A549 (cell line): ENCODE data around the gene SP1. TPM values are rescaled to one million over a fixed set of nuclear protein-coding genes. Genes with fewer than 3 reads are reported as not detected.

Experiments
- ATAC-seq, 2 experiments: fragments of 200-7000 bp in 1 of 2; fragments of >200 bp in 1 of 2; cut with Nextera tagmentation in 1 of 2; cut with Tn5 transposase in 1 of 2; 3 replicates each; pipeline versions ENCODE4 v1.8.0 to v1.9.1; 2018 to 2020; ENCODE audit warnings: mild to moderate bottlenecking in 1 of 2, moderate library complexity in 1 of 2
- CTCF ChIA-PET: fragments of 300-600 bp; sonication (Branson Sonifier 250); formaldehyde crosslinking; extraction: SDS; loops from one replicate; lab custom pipeline; 2021; ENCODE audit warnings: antibody characterized with exemption, inconsistent platforms; lab: Yijun Ruan, JAX
- POLR2A ChIA-PET: fragments of 350-600 bp; formaldehyde crosslinking; extraction: SDS; loops from one replicate; lab custom pipeline; 2021; ENCODE audit warnings: antibody characterized with exemption, inconsistent platforms; lab: Yijun Ruan, JAX
- DNase-seq, 2 experiments: peaks; one replicate each; pipeline versions ENCODE4 v3.0.0 to v3.0.0-alpha.2; 2011 to 2016; ENCODE audit warnings: low read depth in 1 of 2, low spot score in 1 of 2
- FAIRE-seq: peaks from 2 replicates; lab custom pipeline; 2011; peaks lifted over from hg19 to GRCh38; lab: Jason Lieb, UNC
- H3K27ac ChIP-seq, 2 experiments: fragments of >200 bp; sonication (Bioruptor Twin); formaldehyde crosslinking; 3 replicates each; pipeline ENCODE4 v1.5.1; 2016 to 2017
- H3K4me1 ChIP-seq: fragments of >200 bp; sonication (Bioruptor Twin); formaldehyde crosslinking; 3 replicates; pipeline ENCODE4 v1.6.1; 2016
- H3K4me2 ChIP-seq: fragments of >200 bp; sonication (Bioruptor Twin); formaldehyde crosslinking; 3 replicates; pipeline ENCODE4 v1.6.1; 2016
- H3K4me3 ChIP-seq: fragments of >200 bp; sonication (Bioruptor Twin); formaldehyde crosslinking; 3 replicates; pipeline ENCODE4 v1.5.1; 2016
- H3K9me3 ChIP-seq: fragments of >200 bp; sonication (Bioruptor Twin); formaldehyde crosslinking; 3 replicates; pipeline ENCODE4 v1.6.1; 2016
- BCL3 ChIP-seq: fragments of >200 bp; sonication (Bioruptor Twin); formaldehyde crosslinking; IDR thresholded peaks from 3 replicates; pipeline ENCODE4 v1.6.1; 2016
- CTCF ChIP-seq: fragments of >200 bp; sonication (Bioruptor Twin); formaldehyde crosslinking; IDR thresholded peaks from 3 replicates; pipeline ENCODE4 v1.5.1; 2016
- EHMT2 ChIP-seq: fragments of 200-600 bp; sonication (generic); IDR thresholded peaks from 2 replicates; pipeline ENCODE4 v1.6.1; 2016; ENCODE audit warnings: antibody characterized with exemption, low read depth, mild to moderate bottlenecking, moderate library complexity
- EP300 ChIP-seq, 2 experiments: fragments of >200 bp; sonication (Bioruptor Twin); formaldehyde crosslinking; IDR thresholded peaks; 2 replicates in 1 of 2; 3 replicates in 1 of 2; pipeline ENCODE4 v1.6.1; 2016 to 2017
- FOSB ChIP-seq: fragments of 250-450 bp; sonication (Bioruptor Pico); IDR thresholded peaks from 2 replicates; pipeline ENCODE4 v1.5.0; 2020; ENCODE audit warnings: mild to moderate bottlenecking, moderate library complexity
- FOSL2 ChIP-seq, 2 experiments: fragments of 450-650 bp in 1 of 2; fragments of >200 bp in 1 of 2; sonication (Bioruptor Twin) in 1 of 2; formaldehyde crosslinking; IDR thresholded peaks; 2 replicates each; pipeline versions ENCODE4 v1.5.0 to v1.6.1; 2016 to 2020; ENCODE audit warnings: mild to moderate bottlenecking in 1 of 2, moderate library complexity in 1 of 2
- HDAC2 ChIP-seq: fragments of 200-600 bp; sonication (generic); IDR thresholded peaks from 2 replicates; pipeline ENCODE4 v1.6.1; 2016
- HEYL ChIP-seq: fragments of 250-450 bp; sonication (Bioruptor Pico); IDR thresholded peaks from 2 replicates; pipeline ENCODE4 v1.8.0; 2021; ENCODE audit warnings: mild to moderate bottlenecking, moderate library complexity
- KDM1A ChIP-seq: fragments of 200-600 bp; sonication (generic); IDR thresholded peaks from 2 replicates; pipeline ENCODE4 v1.6.1; 2016; ENCODE audit warnings: low read depth, mild to moderate bottlenecking
- MAFK ChIP-seq: fragments of 450-650 bp; IDR thresholded peaks from 2 replicates; pipeline ENCODE4 v1.6.1; 2014; ENCODE audit not compliant: partially characterized antibody
- MAZ ChIP-seq: fragments of 150-350 bp; IDR thresholded peaks from 2 replicates; pipeline ENCODE4 v1.6.1; 2014; ENCODE audit warnings: antibody characterized with exemption, low read depth, low read length, borderline replicate concordance
- NFE2L2 ChIP-seq: fragments of 150-350 bp; conservative IDR thresholded peaks from 2 replicates; pipeline ENCODE4 v1.6.1; 2014; ENCODE audit warnings: low read length
- NR3C1 ChIP-seq: fragments of >200 bp; sonication (Bioruptor Twin); formaldehyde crosslinking; IDR thresholded peaks from 3 replicates; pipeline ENCODE4 v1.6.1; 2017
- POLR2A ChIP-seq: IDR thresholded peaks from 2 replicates; pipeline ENCODE4 v1.6.1; 2012; ENCODE audit warnings: mild to moderate bottlenecking, low read length
- RAD21 ChIP-seq, 2 experiments: fragments of >200 bp in 1 of 2; sonication (Bioruptor Twin) in 1 of 2; formaldehyde crosslinking in 1 of 2; IDR thresholded peaks in 1 of 2; conservative IDR thresholded peaks in 1 of 2; 2 replicates in 1 of 2; 3 replicates in 1 of 2; pipeline ENCODE4 v1.6.1; 2012 to 2018; ENCODE audit warnings: inconsistent platforms in 1 of 2
- RFX5 ChIP-seq: fragments of 450-650 bp; IDR thresholded peaks from 2 replicates; pipeline ENCODE4 v1.7.1; 2014; ENCODE audit warnings: antibody characterized with exemption, mild to moderate bottlenecking, moderate library complexity
- SREBF2 ChIP-seq: fragments of 450-650 bp; IDR thresholded peaks from 2 replicates; pipeline ENCODE4 v1.6.1; 2014; ENCODE audit warnings: mild to moderate bottlenecking, moderate library complexity
- TFCP2L1 ChIP-seq: fragments of 250-450 bp; sonication (Bioruptor Pico); IDR thresholded peaks from 2 replicates; pipeline ENCODE4 v1.5.0; 2021; ENCODE audit warnings: mild to moderate bottlenecking
- ZC3H11A ChIP-seq: fragments of 450-650 bp; IDR thresholded peaks from 2 replicates; pipeline ENCODE4 v1.6.1; 2014; ENCODE audit warnings: antibody characterized with exemption, mild to moderate bottlenecking
- ZSCAN20 ChIP-seq: fragments of 250-450 bp; sonication (Bioruptor Pico); IDR thresholded peaks from 2 replicates; pipeline ENCODE4 v1.8.0; 2022; ENCODE audit warnings: mild to moderate bottlenecking, moderate library complexity
- WGBS: methylation state at CpG from one replicate; pipeline ENCODE4 v1.1.6; 2017; ENCODE audit errors: missing lambda C conversion rate; 5-methylcytosine and 5-hydroxymethylcytosine counted together
- polyA plus RNA-seq, 4 experiments: library from polyadenylated mRNA; depleted of rRNA in 3 of 4; stranded (reverse); fragments of >200 nt; fragmentation: RNase III in 1 of 4; extraction: RNeasy Plus Mini Kit Qiagen cat#74134 plus additional on column Dnase treatment in 1 of 4; gene quantifications; 2 replicates in 3 of 4; 3 replicates in 1 of 4; pipeline ENCODE4 v1.2.3, GENCODE V29; 2011 to 2017
- TF ChIP-seq, protein P1 (sequence below): fragments of 150-350 bp; IDR thresholded peaks from 2 replicates; pipeline ENCODE4 v1.6.1; 2014; ENCODE audit warnings: low read depth, mild to moderate bottlenecking, low read length
- TF ChIP-seq, protein P2 (sequence below): IDR thresholded peaks from 2 replicates; pipeline ENCODE4 v1.6.1; 2012
- TF ChIP-seq, protein P3 (sequence below): fragments of >200 bp; sonication (Bioruptor Twin); formaldehyde crosslinking; IDR thresholded peaks from 2 replicates; pipeline ENCODE4 v1.6.1; 2016
- TF ChIP-seq, protein P4 (sequence below): fragments of 250-450 bp; sonication (Bioruptor Pico); IDR thresholded peaks from 2 replicates; pipeline ENCODE4 v1.5.0; 2021; ENCODE audit warnings: mild to moderate bottlenecking, moderate library complexity, borderline replicate concordance

Gene SP1
- polyA plus RNA-seq, 2 of the 4 experiments (the other 2 are of a cell fraction): 24.2 to 53.2 TPM

GRCh38 chr12:53352331-53353256 is 27.4 kb upstream of the SP1 start (continued):
- TF ChIP-seq FOSB (CRISPR knock-in tag) (no peak), POLR2A (no peak)

GRCh38 chr12:53353257-53353655 is 26.7 kb upstream of the SP1 start:
- DNase-seq (no peak), FAIRE-seq (no peak), ATAC-seq (peak in 1 of 2 experiments; percentile 41; a peak in 3 of 6 replicates)
- Histone ChIP-seq H3K9me3 (no peaks in the 10 kb centered on the region), H3K4me2 (peak overlapping the region; percentile 25; the same call in 1 of the 3 replicates), H3K27ac (peak overlapping the region in 1 of 2 experiments; percentile 63; a peak in 3 of 6 replicates), H3K4me3 (no peak overlapping the region), H3K4me1 (peaks cover 6% of the 10 kb centered on the region)
- 79% methylated on average over 5 of the region's 5 CpGs for WGBS
- CTCF ChIA-PET: interaction anchor here (0.5 to 20.8 kb wide), 22 partner anchors 9 to 157 kb away, joined by 3 to 638 read pairs (median 16); partner anchors contain the start of genes AAAS, AMHR2, PRR13 and SP1
- no peak for TF ChIP-seq MAZ
- TF ChIP-seq, protein P1, sequence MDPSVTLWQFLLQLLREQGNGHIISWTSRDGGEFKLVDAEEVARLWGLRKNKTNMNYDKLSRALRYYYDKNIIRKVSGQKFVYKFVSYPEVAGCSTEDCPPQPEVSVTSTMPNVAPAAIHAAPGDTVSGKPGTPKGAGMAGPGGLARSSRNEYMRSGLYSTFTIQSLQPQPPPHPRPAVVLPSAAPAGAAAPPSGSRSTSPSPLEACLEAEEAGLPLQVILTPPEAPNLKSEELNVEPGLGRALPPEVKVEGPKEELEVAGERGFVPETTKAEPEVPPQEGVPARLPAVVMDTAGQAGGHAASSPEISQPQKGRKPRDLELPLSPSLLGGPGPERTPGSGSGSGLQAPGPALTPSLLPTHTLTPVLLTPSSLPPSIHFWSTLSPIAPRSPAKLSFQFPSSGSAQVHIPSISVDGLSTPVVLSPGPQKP: no peak
- no peak for TF ChIP-seq TFCP2L1 (CRISPR knock-in tag)
- no peak for TF ChIP-seq EP300 (IDR thresholded peaks at IDR 0.05)
- TF ChIP-seq ZSCAN20 (CRISPR knock-in tag): no peak
- TF ChIP-seq ZC3H11A: no peak
- TF ChIP-seq FOSL2 (IDR thresholded peaks at IDR 0.05): no peak
- TF ChIP-seq FOSL2 (CRISPR knock-in tag; IDR thresholded peaks at IDR 0.05): no peak
- TF ChIP-seq KDM1A: no peak
- no peak for TF ChIP-seq HDAC2
- TF ChIP-seq HEYL (CRISPR knock-in tag): no peak
- POLR2A ChIA-PET: interaction anchor here (1.6 to 2.1 kb wide), 2 partner anchors 26 to 68 kb away, joined by 12 to 16 read pairs; partner anchors contain the start of gene SP1

GRCh38 chr12:53355121-53355520 is 24.9 kb upstream of the SP1 start:
- Histone ChIP-seq H3K4me1 (peaks cover 6% of the 10 kb centered on the region), H3K4me2 (no peak overlapping the region), H3K4me3 (no peak overlapping the region), H3K9me3 (no peaks in the 10 kb centered on the region), H3K27ac (peak overlapping the region in 1 of 2 experiments; percentile 57; a peak in 2 of 6 replicates)
- FAIRE-seq (no peak), DNase-seq (no peak), ATAC-seq (no peak)
- POLR2A ChIA-PET: no interaction called here
- WGBS: 77% methylated on average over 3 of the region's 3 CpGs
- CTCF ChIA-PET: interaction anchor here (1.1 to 20.8 kb wide), 6 partner anchors 11 to 168 kb away, joined by 3 to 638 read pairs (median 127); partner anchors contain the start of genes AAAS, AMHR2, SP1 and SP7
- TF ChIP-seq MAFK (no peak), RAD21 (conservative IDR thresholded peaks at IDR 0.05 in 1 of 2, IDR thresholded peaks at IDR 0.05 in 1 of 2) (no peak), ZC3H11A (no peak), POLR2A (no peak), CTCF (no peak), SREBF2 (no peak), NR3C1 (no peak), NFE2L2 (no peak), BCL3 (no peak), RFX5 (no peak), EHMT2 (no peak)
- TF ChIP-seq, protein P2, sequence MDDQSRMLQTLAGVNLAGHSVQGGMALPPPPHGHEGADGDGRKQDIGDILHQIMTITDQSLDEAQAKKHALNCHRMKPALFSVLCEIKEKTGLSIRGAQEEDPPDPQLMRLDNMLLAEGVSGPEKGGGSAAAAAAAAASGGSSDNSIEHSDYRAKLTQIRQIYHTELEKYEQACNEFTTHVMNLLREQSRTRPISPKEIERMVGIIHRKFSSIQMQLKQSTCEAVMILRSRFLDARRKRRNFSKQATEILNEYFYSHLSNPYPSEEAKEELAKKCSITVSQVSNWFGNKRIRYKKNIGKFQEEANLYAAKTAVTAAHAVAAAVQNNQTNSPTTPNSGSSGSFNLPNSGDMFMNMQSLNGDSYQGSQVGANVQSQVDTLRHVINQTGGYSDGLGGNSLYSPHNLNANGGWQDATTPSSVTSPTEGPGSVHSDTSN: no peak
- TF ChIP-seq, protein P3, sequence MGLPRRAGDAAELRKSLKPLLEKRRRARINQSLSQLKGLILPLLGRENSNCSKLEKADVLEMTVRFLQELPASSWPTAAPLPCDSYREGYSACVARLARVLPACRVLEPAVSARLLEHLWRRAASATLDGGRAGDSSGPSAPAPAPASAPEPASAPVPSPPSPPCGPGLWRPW: no peak
- TF ChIP-seq, protein P4, sequence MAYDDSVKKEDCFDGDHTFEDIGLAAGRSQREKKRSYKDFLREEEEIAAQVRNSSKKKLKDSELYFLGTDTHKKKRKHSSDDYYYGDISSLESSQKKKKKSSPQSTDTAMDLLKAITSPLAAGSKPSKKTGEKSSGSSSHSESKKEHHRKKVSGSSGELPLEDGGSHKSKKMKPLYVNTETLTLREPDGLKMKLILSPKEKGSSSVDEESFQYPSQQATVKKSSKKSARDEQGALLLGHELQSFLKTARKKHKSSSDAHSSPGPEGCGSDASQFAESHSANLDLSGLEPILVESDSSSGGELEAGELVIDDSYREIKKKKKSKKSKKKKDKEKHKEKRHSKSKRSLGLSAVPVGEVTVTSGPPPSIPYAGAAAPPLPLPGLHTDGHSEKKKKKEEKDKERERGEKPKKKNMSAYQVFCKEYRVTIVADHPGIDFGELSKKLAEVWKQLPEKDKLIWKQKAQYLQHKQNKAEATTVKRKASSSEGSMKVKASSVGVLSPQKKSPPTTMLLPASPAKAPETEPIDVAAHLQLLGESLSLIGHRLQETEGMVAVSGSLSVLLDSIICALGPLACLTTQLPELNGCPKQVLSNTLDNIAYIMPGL (CRISPR knock-in tag): no peak
- TF ChIP-seq, protein P1: no peak
